GM19239 (cell line): ENCODE results near the gene CFL1.

Experiments
- DNase-seq: peaks from one replicate; pipeline ENCODE4 v3.0.0; 2011; ENCODE audit warnings: low spot score; ENCODE audit not compliant: insufficient read length
- FAIRE-seq: peaks from 2 replicates; lab custom pipeline; 2011; peaks lifted over from hg19 to GRCh38; lab: Jason Lieb, UNC

The CFL1 gene

GRCh38 chr11:65809496-65809895 is 48.5 kb downstream of the CFL1 start:
- DNase-seq (no peak), FAIRE-seq (no peak)

DNA sequence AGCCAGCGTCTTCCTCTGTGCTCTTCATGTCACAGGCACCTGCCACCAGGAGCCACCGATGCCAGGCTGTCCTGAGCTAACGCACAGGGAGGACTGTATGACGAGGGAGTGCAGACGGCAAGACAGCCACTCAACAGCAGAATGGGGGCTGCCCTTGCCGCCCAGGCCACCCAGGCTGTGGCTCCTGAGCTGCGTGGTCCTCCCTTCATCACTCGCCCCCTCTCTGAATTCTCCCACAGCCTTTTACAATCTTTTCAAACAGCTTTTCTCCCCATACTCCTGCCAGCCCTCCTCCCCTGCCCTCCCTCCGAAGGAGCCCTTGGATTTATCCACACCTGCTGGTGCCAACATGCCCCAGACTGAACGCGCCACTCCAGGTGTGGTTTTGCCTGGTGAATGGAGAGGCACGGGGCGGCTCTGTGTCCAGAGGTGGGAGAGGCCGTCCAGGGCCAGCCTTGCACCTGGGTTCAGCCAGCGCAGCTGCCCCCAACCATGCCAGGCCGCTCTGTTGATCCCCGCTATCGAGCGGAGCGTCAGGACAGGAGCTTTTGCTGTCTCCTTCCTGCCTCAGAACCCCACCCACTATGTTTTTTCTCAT is 49.1 kb downstream of the CFL1 start:
- FAIRE-seq (no peak), DNase-seq (no peak)

- no peak for FAIRE-seq
These were observed 51.0 kb downstream of the CFL1 start for GRCh38 chr11:65806979-65807378.

More at GRCh38 chr11:65806979-65807378, 51.0 kb downstream of the CFL1 start:
- DNase-seq, result no peak
